ENCODE measurements around the gene ARL14EP. TPM values are rescaled to one million over a fixed set of nuclear protein-coding genes. Genes with fewer than 3 reads are reported as not detected.

The ARL14EP gene
- total and polyA plus RNA-seq, 2 of the 8 experiments (the other 6 are each of a cell fraction or from before 2014, with no cell fraction given): 14.3 to 29.6 TPM

- Histone ChIP-seq H2BK120ac (replicated peaks; ENCODE audit: low read depth, low read length) (no peak overlapping the region), H3K14ac (ENCODE audit: insufficient read length) (no peak overlapping the region), H4K8ac (ENCODE audit: extremely low read depth, insufficient read depth, low read length) (no peak overlapping the region), H3K4ac (replicated peaks; ENCODE audit: insufficient read length, low read depth, low read length) (no peak overlapping the region), H3K27me3 (replicated peaks in 1 of 4; ENCODE audit: control insufficient read depth in 3 of 4, extremely low read depth in 1 of 4, insufficient read depth in 3 of 4, low read length in 3 of 4) (no peaks in the 10 kb centered on the region), H3K23ac (ENCODE audit: insufficient read length) (no peak overlapping the region), H4K91ac (replicated peaks; ENCODE audit: insufficient read length, low read length) (no peak overlapping the region), H2BK20ac (ENCODE audit: low read length) (no peak overlapping the region), H3K23me2 (ENCODE audit: low read depth, low read length) (no peaks in the 10 kb centered on the region; the same call in 1 of the 2 replicates), H4K20me1 (replicated peaks in 1 of 2; ENCODE audit: control insufficient read depth in 1 of 2, insufficient read depth in 2 of 2, low read length in 2 of 2) (no peaks in the 10 kb centered on the region), H3K79me2 (ENCODE audit: control insufficient read depth in 1 of 2, insufficient read depth in 2 of 2, low read length in 2 of 2) (no peaks in the 10 kb centered on the region), H3K9me3 (ENCODE audit: insufficient read depth in 2 of 2, low read depth in 1 of 2, low read length in 1 of 2) (no peaks in the 10 kb centered on the region), H3K27ac (ENCODE audit: low read depth, low read length) (no peak overlapping the region), H3K36me3 (ENCODE audit: control insufficient read depth in 2 of 4, insufficient read depth in 4 of 4, low read length in 3 of 4) (no peaks in the 10 kb centered on the region), H3K4me2 (ENCODE audit: insufficient read depth in 1 of 2, low read depth in 2 of 2, low read length in 2 of 2) (no peak overlapping the region), H2AFZ (ENCODE audit: low read length) (no peak overlapping the region), H4K5ac (ENCODE audit: insufficient read length, low read depth, low read length) (no peak overlapping the region), H3K4me1 (replicated peaks in 1 of 4; ENCODE audit: control insufficient read depth in 3 of 4, insufficient read depth in 4 of 4, low read length in 3 of 4) (no peaks in the 10 kb centered on the region), H2BK12ac (ENCODE audit: low read depth, low read length) (no peak overlapping the region), H2BK5ac (ENCODE audit: low read depth, low read length) (no peak overlapping the region), H3K9ac (replicated peaks in 1 of 4; ENCODE audit: extremely low read depth in 1 of 4, low read depth in 3 of 4, low read length in 3 of 4) (no peak overlapping the region), H3K56ac (replicated peaks; ENCODE audit: insufficient read length, low read depth, low read length) (no peak overlapping the region), H2AK5ac (ENCODE audit: low read depth, low read length) (no peak overlapping the region), H3K79me1 (ENCODE audit: low read depth, low read length) (no peaks in the 10 kb centered on the region), H2BK15ac (ENCODE audit: low read length) (no peak overlapping the region), H3K18ac (ENCODE audit: extremely low read depth, low read length) (no peak overlapping the region), H3K4me3 (ENCODE audit: extremely low read depth in 1 of 4, insufficient read depth in 2 of 4, low read depth in 3 of 4, low read length in 4 of 4) (no peak overlapping the region)
- ChIA-PET POLR2A (ENCODE audit: partially characterized antibody) (no interaction called here), CTCF (ENCODE audit: partially characterized antibody) (interaction anchor here (0.6 to 4.1 kb wide), 23 partner anchors 12 to 579 kb away, joined by 3 to 32 read pairs (median 3); partner anchors contain the start of genes ARL14EP and MPPED2)
- DNase-seq (ENCODE audit: low read depth in 1 of 2, low spot score in 2 of 2) (no peak), FAIRE-seq (no peak)
- TF ChIP-seq KDM1A (IDR thresholded peaks at IDR 0.05; ENCODE audit: borderline replicate concordance, low read length): peak; percentile 31; the same call in 1 of the 2 replicates
- no peak for TF ChIP-seq TBP (IDR thresholded peaks at IDR 0.05; ENCODE audit: low read depth, low read length)
- no peak for TF ChIP-seq SRF (IDR thresholded peaks at IDR 0.05; ENCODE audit: low read depth, low read length)
- TF ChIP-seq POU5F1 (IDR thresholded peaks at IDR 0.05; ENCODE audit: low read depth, low read length): no peak
- WGBS, 2 experiments (ENCODE audit: extremely low coverage in 1 of 2, insufficient coverage in 1 of 2, insufficient read length in 1 of 2, insufficient replicate concordance in 2 of 2, low coverage in 1 of 2, low lambda C conversion rate in 2 of 2, missing lambda C conversion rate in 1 of 2): 94% methylated on average over 4 of the region's 4 CpGs; no CpG with 5 or more reads in 1 of the 2 experiments
Observed at GRCh38 chr11:30345644-30346043, 22.7 kb downstream of the ARL14EP start.

Data from H1 (cell line).